ENCODE results near the gene TNFSF13. TPM values are rescaled to one million over a fixed set of nuclear protein-coding genes. Genes with fewer than 3 reads are reported as not detected.
A peak's percentile ranks its signal among the peaks of the same experiment; 100 is the strongest.

The TNFSF13 gene
- total RNA-seq, 1 donor from 2014 or later: 5.6 TPM

GRCh38 chr17:7575481-7575883 is 16.9 kb downstream of the TNFSF13 start:
- Mint-ChIP-seq H3K27ac (ENCODE audit: unreplicated experiment) (peak overlapping the region; percentile 58), H3K27me3 (ENCODE audit: unreplicated experiment) (peaks cover 14% of the 10 kb centered on the region)
- no peak for TF ChIP-seq CTCF (IDR thresholded peaks at IDR 0.05; ENCODE audit: unreplicated experiment)

GRCh38 chr17:7575959-7576358 is 17.4 kb downstream of the TNFSF13 start:
- Mint-ChIP-seq H3K27me3 (ENCODE audit: unreplicated experiment) (peaks cover 14% of the 10 kb centered on the region), H3K36me3 (ENCODE audit: low read depth, unreplicated experiment) (peaks cover 74% of the 10 kb centered on the region), H3K27ac (ENCODE audit: unreplicated experiment) (peak overlapping the region; percentile 58), H3K9me3 (ENCODE audit: unreplicated experiment) (no peaks in the 10 kb centered on the region), H3K4me1 (ENCODE audit: unreplicated experiment) (peaks cover 74% of the 10 kb centered on the region), H3K4me3 (ENCODE audit: unreplicated experiment) (peak overlapping the region; percentile 78)
- DNase-seq (ENCODE audit: low spot score): no peak
- TF ChIP-seq CTCF (IDR thresholded peaks at IDR 0.05; ENCODE audit: unreplicated experiment): no peak

More at GRCh38 chr17:7575481-7575883, 16.9 kb downstream of the TNFSF13 start:
- Mint-ChIP-seq H3K9me3 (ENCODE audit: unreplicated experiment) (no peaks in the 10 kb centered on the region), H3K36me3 (ENCODE audit: low read depth, unreplicated experiment) (peaks cover 76% of the 10 kb centered on the region), H3K4me3 (ENCODE audit: unreplicated experiment) (peak overlapping the region; percentile 98), H3K4me1 (ENCODE audit: unreplicated experiment) (peaks cover 70% of the 10 kb centered on the region)
- DNase-seq (ENCODE audit: low spot score): no peak

- H3K36me3 Mint-ChIP-seq (ENCODE audit: low read depth, unreplicated experiment): peaks cover 73% of the 10 kb centered on the region
These were observed 17.9 kb downstream of the TNFSF13 start for GRCh38 chr17:7576432-7576937.

GRCh38 chr17:7577327-7578199 is 19.0 kb downstream of the TNFSF13 start:
- Mint-ChIP-seq H3K27me3 (ENCODE audit: unreplicated experiment) (peaks cover 13% of the 10 kb centered on the region), H3K4me3 (ENCODE audit: unreplicated experiment) (peak overlapping the region; percentile 62), H3K27ac (ENCODE audit: unreplicated experiment) (peak overlapping the region; percentile 53), H3K4me1 (ENCODE audit: unreplicated experiment) (peaks cover 71% of the 10 kb centered on the region), H3K9me3 (ENCODE audit: unreplicated experiment) (no peaks in the 10 kb centered on the region), H3K36me3 (ENCODE audit: low read depth, unreplicated experiment) (peaks cover 64% of the 10 kb centered on the region)
- no peak for DNase-seq (ENCODE audit: low spot score)
- no peak for TF ChIP-seq CTCF (IDR thresholded peaks at IDR 0.05; ENCODE audit: unreplicated experiment)

More at GRCh38 chr17:7576432-7576937, 17.9 kb downstream of the TNFSF13 start:
- no peak for TF ChIP-seq CTCF (IDR thresholded peaks at IDR 0.05; ENCODE audit: unreplicated experiment)
- H3K9me3 Mint-ChIP-seq (ENCODE audit: unreplicated experiment): no peaks in the 10 kb centered on the region
- H3K4me3 Mint-ChIP-seq (ENCODE audit: unreplicated experiment): peak overlapping the region; percentile 62
- peak overlapping the region; percentile 1 for H3K27ac Mint-ChIP-seq (ENCODE audit: unreplicated experiment)
- H3K27me3 Mint-ChIP-seq (ENCODE audit: unreplicated experiment): peaks cover 13% of the 10 kb centered on the region
- peaks cover 74% of the 10 kb centered on the region for H3K4me1 Mint-ChIP-seq (ENCODE audit: unreplicated experiment)
- no peak for DNase-seq (ENCODE audit: low spot score)

Data from endothelial cell (in vitro differentiated cells).